ENCODE measurements around the gene BOLA1. TPM values are rescaled to one million over a fixed set of nuclear protein-coding genes. Genes with fewer than 3 reads are reported as not detected.
A peak's percentile ranks its signal among the peaks of the same experiment; 100 is the strongest.

BOLA1 gene
- total and polyA plus RNA-seq, 2 donors from 2014 or later = 14.3 to 44.0 TPM

DNA sequence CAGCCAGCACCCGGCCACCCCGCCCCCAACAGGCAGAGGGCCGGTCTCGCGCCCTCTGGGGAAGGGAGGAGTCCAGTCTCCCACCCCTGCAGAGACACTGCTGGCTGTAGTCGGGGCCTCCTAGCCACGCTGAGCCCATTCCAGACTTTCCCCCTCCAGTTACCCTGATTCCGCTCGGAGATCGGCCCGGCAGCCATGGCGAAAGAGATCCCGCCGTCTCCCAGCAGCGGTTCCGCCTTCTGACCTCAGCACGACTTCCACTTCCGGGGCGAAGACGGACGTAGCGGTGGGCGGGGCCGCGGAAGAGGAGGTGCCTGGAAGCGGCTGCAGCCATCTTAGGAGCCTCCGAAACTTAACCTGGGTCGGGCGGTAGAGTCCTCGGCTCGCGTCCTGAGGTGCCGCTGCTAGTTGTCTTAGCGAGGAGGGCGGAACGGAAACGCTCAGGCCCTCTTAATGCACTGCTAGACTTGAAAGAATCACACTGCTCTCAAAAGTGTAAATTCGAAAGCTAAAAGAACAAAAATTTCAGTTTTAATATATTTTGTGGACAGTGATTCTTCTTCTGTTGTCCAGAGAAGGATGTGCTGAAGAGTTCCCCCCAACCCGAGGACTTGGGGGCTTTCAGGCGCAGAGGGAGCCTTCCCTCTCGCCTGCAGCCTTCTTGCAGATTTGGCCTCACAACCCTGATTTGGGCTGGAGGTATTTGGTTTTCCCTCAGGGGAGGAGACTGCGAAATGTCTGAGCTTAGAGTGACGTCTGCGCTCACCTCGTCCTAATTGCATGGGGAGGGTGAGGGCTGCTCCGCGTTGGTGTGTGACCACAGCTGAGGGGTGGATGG is 28.4 kb downstream of the BOLA1 start, which contains the start of gene SF3B4:
SF3B4 (minus strand) TSS at position 241 of the 838 bp plus-strand sequence; CDS start at position 197, 44 bp downstream.
- peak within 1 kb of the TSS; percentile 86 to 90 (median 87) for H3K9ac ChIP-seq (ENCODE audit: low read length in 3 of 3)
- TF ChIP-seq, protein P1, sequence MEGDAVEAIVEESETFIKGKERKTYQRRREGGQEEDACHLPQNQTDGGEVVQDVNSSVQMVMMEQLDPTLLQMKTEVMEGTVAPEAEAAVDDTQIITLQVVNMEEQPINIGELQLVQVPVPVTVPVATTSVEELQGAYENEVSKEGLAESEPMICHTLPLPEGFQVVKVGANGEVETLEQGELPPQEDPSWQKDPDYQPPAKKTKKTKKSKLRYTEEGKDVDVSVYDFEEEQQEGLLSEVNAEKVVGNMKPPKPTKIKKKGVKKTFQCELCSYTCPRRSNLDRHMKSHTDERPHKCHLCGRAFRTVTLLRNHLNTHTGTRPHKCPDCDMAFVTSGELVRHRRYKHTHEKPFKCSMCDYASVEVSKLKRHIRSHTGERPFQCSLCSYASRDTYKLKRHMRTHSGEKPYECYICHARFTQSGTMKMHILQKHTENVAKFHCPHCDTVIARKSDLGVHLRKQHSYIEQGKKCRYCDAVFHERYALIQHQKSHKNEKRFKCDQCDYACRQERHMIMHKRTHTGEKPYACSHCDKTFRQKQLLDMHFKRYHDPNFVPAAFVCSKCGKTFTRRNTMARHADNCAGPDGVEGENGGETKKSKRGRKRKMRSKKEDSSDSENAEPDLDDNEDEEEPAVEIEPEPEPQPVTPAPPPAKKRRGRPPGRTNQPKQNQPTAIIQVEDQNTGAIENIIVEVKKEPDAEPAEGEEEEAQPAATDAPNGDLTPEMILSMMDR (IDR thresholded peaks at IDR 0.05; ENCODE audit: borderline replicate concordance, extremely low read depth, insufficient read depth) = peak; percentile 11
- FAIRE-seq (no peak), DNase-seq (peak; percentile 96 to 98 (median 98))
- H3K27me3 ChIP-seq (ENCODE audit: control insufficient read depth, insufficient read depth, low read length) = no peaks in the 10 kb centered on the region
- intact Hi-C loops (cut with DNase I) = no loop called here
- peak within 1 kb of the TSS; percentile 90 to 91 for H3K27ac ChIP-seq (ENCODE audit: low read depth in 2 of 2, low read length in 2 of 2)
- no peaks in the 10 kb centered on the region for H3K9me3 ChIP-seq (ENCODE audit: control insufficient read depth in 2 of 3, insufficient read depth in 1 of 3, low read length in 3 of 3)
- H3K36me3 ChIP-seq (ENCODE audit: control insufficient read depth in 2 of 3, insufficient read depth in 3 of 3, low read length in 3 of 3) = peaks cover 12 to 54% (median 33%) of the 10 kb centered on the region in 3 donors
- peak within 1 kb of the TSS; percentile 92 to 97 (median 94) for H3K4me3 ChIP-seq (ENCODE audit: low read length in 3 of 3)
- H3K4me1 ChIP-seq (ENCODE audit: control insufficient read depth in 2 of 3, insufficient read depth in 2 of 3, low read depth in 1 of 3, low read length in 3 of 3) = peaks cover 5 to 18% (median 18%) of the 10 kb centered on the region in 3 donors

DNA sequence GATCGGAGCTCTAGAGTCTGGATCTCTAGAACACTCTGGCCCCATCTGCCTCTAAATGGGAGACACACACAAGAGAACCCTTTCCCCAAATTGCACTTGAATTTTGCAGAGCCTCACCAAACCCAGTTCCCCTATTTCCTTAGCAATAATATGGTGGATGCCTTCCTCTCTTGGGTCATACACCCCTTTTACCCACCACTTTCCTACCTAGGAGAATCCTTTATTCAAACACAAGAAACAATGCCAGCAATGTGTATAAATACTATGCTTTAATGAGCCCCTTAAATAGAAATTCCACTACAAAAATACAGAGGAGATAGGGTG is 29.0 kb downstream of the BOLA1 start:
- no peak for DNase-seq
- Histone ChIP-seq H3K9ac (ENCODE audit: low read length in 3 of 3) (peak overlapping the region; percentile 86 to 90 (median 87)), H3K36me3 (ENCODE audit: control insufficient read depth in 2 of 3, insufficient read depth in 3 of 3, low read length in 3 of 3) (peaks cover 12 to 49% (median 31%) of the 10 kb centered on the region in 3 donors)

DNA sequence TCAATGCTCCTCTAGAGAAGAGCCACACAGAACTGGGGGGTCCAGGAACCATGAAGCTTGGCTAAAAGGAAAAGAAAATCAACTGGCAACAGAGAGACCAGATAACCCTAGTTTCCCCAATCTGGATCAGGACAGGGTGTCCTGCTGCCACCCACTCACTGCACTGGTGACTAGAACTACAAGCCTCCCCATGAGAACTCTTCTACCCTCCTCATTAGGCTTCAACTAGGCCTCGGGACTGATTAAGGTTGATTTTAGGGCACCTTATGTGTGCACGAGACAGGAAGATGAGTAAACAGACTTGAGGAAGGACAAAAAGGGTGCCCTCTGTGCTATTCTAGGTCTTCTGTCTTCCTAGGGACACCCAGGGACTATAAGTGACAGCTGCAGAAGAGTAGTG is 30.5 kb downstream of the BOLA1 start:
- intact Hi-C loops (cut with DNase I) = no loop called here
- H3K27ac ChIP-seq (ENCODE audit: low read depth in 2 of 2, low read length in 2 of 2) = no peak overlapping the region
- DNase-seq = peak in 1 of 5 donors; percentile 22

More for the DNA sequence above, 29.0 kb downstream of the BOLA1 start:
- TF ChIP-seq, protein P1 (IDR thresholded peaks at IDR 0.05; ENCODE audit: borderline replicate concordance, extremely low read depth, insufficient read depth) = no peak
- no peak for FAIRE-seq
- Histone ChIP-seq H3K4me1 (ENCODE audit: control insufficient read depth in 2 of 3, insufficient read depth in 2 of 3, low read depth in 1 of 3, low read length in 3 of 3) (peaks cover 5 to 18% (median 18%) of the 10 kb centered on the region in 3 donors), H3K4me3 (ENCODE audit: low read length in 3 of 3) (peak overlapping the region; percentile 92 to 97 (median 94)), H3K27me3 (ENCODE audit: control insufficient read depth, insufficient read depth, low read length) (no peaks in the 10 kb centered on the region), H3K27ac (ENCODE audit: low read depth in 2 of 2, low read length in 2 of 2) (peak overlapping the region; percentile 90 to 91), H3K9me3 (ENCODE audit: control insufficient read depth in 2 of 3, insufficient read depth in 1 of 3, low read length in 3 of 3) (no peaks in the 10 kb centered on the region)
- intact Hi-C loops (cut with DNase I) = no loop called here

More for the DNA sequence above, 30.5 kb downstream of the BOLA1 start:
- peaks cover 5 to 18% (median 18%) of the 10 kb centered on the region in 3 donors for H3K4me1 ChIP-seq (ENCODE audit: control insufficient read depth in 2 of 3, insufficient read depth in 2 of 3, low read depth in 1 of 3, low read length in 3 of 3)
- no peaks in the 10 kb centered on the region for H3K9me3 ChIP-seq (ENCODE audit: control insufficient read depth in 2 of 3, insufficient read depth in 1 of 3, low read length in 3 of 3)
- H3K9ac ChIP-seq (ENCODE audit: low read length in 3 of 3) = no peak overlapping the region
- no peaks in the 10 kb centered on the region for H3K27me3 ChIP-seq (ENCODE audit: control insufficient read depth, insufficient read depth, low read length)
- peaks cover 6 to 34% (median 29%) of the 10 kb centered on the region in 3 donors for H3K36me3 ChIP-seq (ENCODE audit: control insufficient read depth in 2 of 3, insufficient read depth in 3 of 3, low read length in 3 of 3)
- no peak overlapping the region for H3K4me3 ChIP-seq (ENCODE audit: low read length in 3 of 3)
- TF ChIP-seq, protein P1 (IDR thresholded peaks at IDR 0.05; ENCODE audit: borderline replicate concordance, extremely low read depth, insufficient read depth) = no peak
- no peak for FAIRE-seq

Data from kidney (tissue), 14 donors.